Smooth muscle cell (in vitro differentiated cells): ENCODE results near the gene OTUD4. TPM values are rescaled to one million over a fixed set of nuclear protein-coding genes. Genes with fewer than 3 reads are reported as not detected.
"Not testable (repeated sequence)": the region's sequence is repeated elsewhere in the genome, so short reads cannot be mapped to it uniquely, and the experiment has no call there.

ENCODE experiments used
- DNase-seq: peaks from one replicate; lab custom pipeline; 2025; ENCODE audit not compliant: unreplicated experiment; lab: John Stamatoyannopoulos, UW
- H2AFZ ChIP-seq: fragments of 200-600 bp; sonication (generic); 2 replicates; pipeline ENCODE4 v1.6.0; 2016; ENCODE audit warnings: antibody characterized with exemption, low read depth, mild to moderate bottlenecking
- H3F3A ChIP-seq: fragments of 200-600 bp; sonication (generic); 2 replicates; pipeline ENCODE4 v1.6.0; 2017; ENCODE audit warnings: antibody characterized with exemption, low read depth
- H3K27ac ChIP-seq: fragments of 200-600 bp; sonication (generic); 2 replicates; pipeline ENCODE4 v1.5.1; 2016; ENCODE audit warnings: low read depth, mild to moderate bottlenecking
- H3K27me3 ChIP-seq: fragments of 200-600 bp; sonication (generic); 2 replicates; pipeline ENCODE4 v1.6.1; 2016; ENCODE audit warnings: low read depth, mild to moderate bottlenecking
- H3K36me3 ChIP-seq: fragments of 200-600 bp; sonication (generic); 2 replicates; pipeline ENCODE4 v1.5.1; 2016; ENCODE audit warnings: low read depth
- H3K4me1 ChIP-seq: fragments of 200-600 bp; sonication (generic); 2 replicates; pipeline ENCODE4 v1.5.1; 2016; ENCODE audit warnings: low read depth
- H3K4me2 ChIP-seq: fragments of 200-600 bp; sonication (generic); 2 replicates; pipeline ENCODE4 v1.6.0; 2016; ENCODE audit warnings: mild to moderate bottlenecking
- H3K4me3 ChIP-seq: fragments of 200-600 bp; sonication (generic); 2 replicates; pipeline ENCODE4 v1.5.1; 2016; ENCODE audit warnings: mild to moderate bottlenecking
- H3K79me2 ChIP-seq: fragments of 200-600 bp; sonication (generic); 2 replicates; pipeline ENCODE4 v1.6.0; 2016; ENCODE audit warnings: low read depth, mild to moderate bottlenecking
- H3K9ac ChIP-seq: fragments of 200-600 bp; sonication (generic); 2 replicates; pipeline ENCODE4 v1.6.0; 2016; ENCODE audit warnings: low read depth
- H3K9me3 ChIP-seq: fragments of 200-600 bp; sonication (generic); replicated peaks from 2 replicates; pipeline ENCODE4 v1.5.1; 2016; ENCODE audit warnings: low read depth
- H4K20me1 ChIP-seq: fragments of 200-600 bp; sonication (generic); 2 replicates; pipeline ENCODE4 v1.6.0; 2016; ENCODE audit warnings: low read depth
- CTCF ChIP-seq: fragments of 200-600 bp; sonication (generic); IDR thresholded peaks from 2 replicates; pipeline ENCODE4 v1.5.1; 2017; ENCODE audit warnings: borderline replicate concordance, mild to moderate bottlenecking, antibody characterized with exemption; ENCODE audit not compliant: insufficient read depth, poor library complexity, severe bottlenecking
- WGBS: methylation state at CpG from one replicate; pipeline ENCODE4 v1.1.7; 2016; ENCODE audit warnings: low lambda C conversion rate; 5-methylcytosine and 5-hydroxymethylcytosine counted together
- polyA plus RNA-seq: library from polyadenylated mRNA; unstranded; fragments of >200 nt; fragmentation: Nextera tagmentation; extraction: Ambion mirVana; gene quantifications from 2 replicates; pipeline ENCODE4 v1.2.1, GENCODE V29; 2016
- total RNA-seq: library from RNA; depleted of rRNA; stranded (reverse); fragments of >200 nt; gene quantifications from 2 replicates; pipeline ENCODE4 v1.2.3, GENCODE V29; 2014

OTUD4 gene
- total and polyA plus RNA-seq, 2 experiments from 2014 or later: 4.4 to 16.3 TPM

GRCh38 chr4:145183581-145183980, 3.2 kb upstream of the OTUD4 start:
- no peak overlapping the region for H3K27ac ChIP-seq
- H3K27me3 ChIP-seq: no peaks in the 10 kb centered on the region
- peaks cover 2% of the 10 kb centered on the region for H3K4me1 ChIP-seq
- no peaks in the 10 kb centered on the region for H3K36me3 ChIP-seq
- no peak for TF ChIP-seq CTCF
- no peak overlapping the region for H3K4me2 ChIP-seq
- H4K20me1 ChIP-seq: no peaks in the 10 kb centered on the region
- no peak overlapping the region for H3K4me3 ChIP-seq
- no peaks in the 10 kb centered on the region for H3K9me3 ChIP-seq
- no peaks in the 10 kb centered on the region for H3F3A ChIP-seq
- no peak overlapping the region for H3K9ac ChIP-seq
- WGBS: 92% methylated on average over 2 of the region's 2 CpGs
- no peak for DNase-seq
- H3K79me2 ChIP-seq: peaks cover 3% of the 10 kb centered on the region
- H2AFZ ChIP-seq: no peak overlapping the region

GRCh38 chr4:145183023-145183422, 2.6 kb upstream of the OTUD4 start:
- TF ChIP-seq CTCF: no peak
- WGBS: 81% methylated on average over 2 of the region's 2 CpGs

GRCh38 chr4:145182222-145182621, 1.8 kb upstream of the OTUD4 start:
- Histone ChIP-seq H3K4me3 (no peak overlapping the region), H3K9ac (no peak overlapping the region), H3K36me3 (no peaks in the 10 kb centered on the region), H3K27me3 (no peaks in the 10 kb centered on the region), H2AFZ (no peak overlapping the region), H3K9me3 (no peaks in the 10 kb centered on the region), H3K27ac (no peak overlapping the region), H3K4me1 (peaks cover 16% of the 10 kb centered on the region), H3F3A (no peaks in the 10 kb centered on the region), H4K20me1 (peaks cover 12% of the 10 kb centered on the region), H3K79me2 (peaks cover 15% of the 10 kb centered on the region), H3K4me2 (no peak overlapping the region)
- DNase-seq: no peak
- no peak for TF ChIP-seq CTCF
- 97% methylated on average over 2 of the region's 2 CpGs for WGBS

More at GRCh38 chr4:145183023-145183422, 2.6 kb upstream of the OTUD4 start:
- no peaks in the 10 kb centered on the region for H3K9me3 ChIP-seq
- DNase-seq: no peak
- H3K4me2 ChIP-seq: no peak overlapping the region
- H3K27ac ChIP-seq: no peak overlapping the region
- no peak overlapping the region for H3K4me3 ChIP-seq
- no peak overlapping the region for H2AFZ ChIP-seq
- H4K20me1 ChIP-seq: peaks cover 4% of the 10 kb centered on the region
- H3F3A ChIP-seq: no peaks in the 10 kb centered on the region
- H3K27me3 ChIP-seq: no peaks in the 10 kb centered on the region
- peaks cover 8% of the 10 kb centered on the region for H3K4me1 ChIP-seq
- peaks cover 8% of the 10 kb centered on the region for H3K79me2 ChIP-seq
- H3K36me3 ChIP-seq: no peaks in the 10 kb centered on the region
- H3K9ac ChIP-seq: no peak overlapping the region

GRCh38 chr4:145181091-145181501, 707 bp upstream of the OTUD4 start:
- Histone ChIP-seq H3K27ac (peak overlapping the region; percentile 23), H4K20me1 (peaks cover 23% of the 10 kb centered on the region), H3K9me3 (no peaks in the 10 kb centered on the region), H3K4me1 (peaks cover 17% of the 10 kb centered on the region), H2AFZ (peak overlapping the region; percentile 97), H3F3A (no peaks in the 10 kb centered on the region), H3K4me2 (peak overlapping the region; percentile 97), H3K79me2 (peaks cover 27% of the 10 kb centered on the region), H3K4me3 (peak overlapping the region; percentile 95), H3K27me3 (no peaks in the 10 kb centered on the region), H3K9ac (peak overlapping the region; percentile 56), H3K36me3 (no peaks in the 10 kb centered on the region)
- no peak for DNase-seq
- 22% methylated on average over 7 of the region's 7 CpGs for WGBS
- TF ChIP-seq CTCF: no peak

GRCh38 chr4:145179861-145180297, 510 bp downstream of the OTUD4 start:
- H3K27me3 ChIP-seq, H3K9me3 ChIP-seq, H3K36me3 ChIP-seq, H3F3A ChIP-seq: not testable (repeated sequence)
- Histone ChIP-seq H3K27ac (peak overlapping the region; percentile 93), H4K20me1 (peaks cover 35% of the 10 kb centered on the region), H3K4me3 (peak overlapping the region; percentile 95), H3K4me1 (peaks cover 17% of the 10 kb centered on the region), H3K9ac (peak overlapping the region; percentile 93), H2AFZ (peak overlapping the region; percentile 97), H3K4me2 (peak overlapping the region; percentile 85), H3K79me2 (peaks cover 39% of the 10 kb centered on the region)
- WGBS: under 1% methylated on average over 48 of the region's 57 CpGs
- DNase-seq: peak; percentile 39
